ENCODE measurements around the gene S100PBP.

GRCh38 chr1:32768110-32768850 lies 49.2 kb upstream of the S100PBP start:
- TF ChIP-seq CTCF (conservative IDR thresholded peaks at IDR 0.05; ENCODE audit: low read depth, low read length) (no peak), EZH2 (IDR thresholded peaks at IDR 0.05; ENCODE audit: borderline replicate concordance, low read depth, low read length, poor library complexity, severe bottlenecking) (no peak)
